Chondrocyte (in vitro differentiated cells): ENCODE measurements around the gene AHRR. TPM values are rescaled to one million over a fixed set of nuclear protein-coding genes. Genes with fewer than 3 reads are reported as not detected.
"Not testable (repeated sequence)": the region's sequence is repeated elsewhere in the genome, so short reads cannot be mapped to it uniquely, and the experiment has no call there.

Source experiments
- DNase-seq: peaks from one replicate; pipeline ENCODE4 v3.0.0; 2021; ENCODE audit warnings: mixed read lengths, low spot score
- H3K27ac Mint-ChIP-seq: one replicate; pipeline ENCODE4 v1.8.0; 2021; ENCODE audit warnings: mild to moderate bottlenecking, moderate library complexity, mixed read lengths; ENCODE audit not compliant: unreplicated experiment
- H3K27me3 Mint-ChIP-seq: 2 replicates; pipeline ENCODE4 v1.8.0; 2021; ENCODE audit warnings: low read depth, mixed read lengths
- H3K36me3 Mint-ChIP-seq: 2 replicates; pipeline ENCODE4 v1.8.0; 2021; ENCODE audit warnings: low read depth, mixed read lengths
- H3K4me1 Mint-ChIP-seq: 2 replicates; pipeline ENCODE4 v1.8.0; 2021; ENCODE audit warnings: low read depth, mild to moderate bottlenecking, mixed read lengths
- H3K4me3 Mint-ChIP-seq: one replicate; pipeline ENCODE4 v1.8.0; 2021; ENCODE audit warnings: mild to moderate bottlenecking, moderate library complexity, mixed read lengths; ENCODE audit not compliant: unreplicated experiment
- H3K9me3 Mint-ChIP-seq: 2 replicates; pipeline ENCODE4 v1.8.0; 2021; ENCODE audit warnings: low read depth, mixed read lengths
- total RNA-seq: library from RNA; stranded (reverse); gene quantifications from 3 replicates; pipeline ENCODE4 v1.2.1, GENCODE V29; 2021
- TF ChIP-seq, protein P1 (sequence below): fragments of 200-600 bp; sonication (generic); IDR thresholded peaks from 2 replicates; pipeline ENCODE4 v1.5.0; 2021; ENCODE audit warnings: antibody characterized with exemption, mild to moderate bottlenecking, moderate library complexity

The AHRR gene
- total RNA-seq, 1 donor from 2014 or later, result 17.3 TPM

DNA sequence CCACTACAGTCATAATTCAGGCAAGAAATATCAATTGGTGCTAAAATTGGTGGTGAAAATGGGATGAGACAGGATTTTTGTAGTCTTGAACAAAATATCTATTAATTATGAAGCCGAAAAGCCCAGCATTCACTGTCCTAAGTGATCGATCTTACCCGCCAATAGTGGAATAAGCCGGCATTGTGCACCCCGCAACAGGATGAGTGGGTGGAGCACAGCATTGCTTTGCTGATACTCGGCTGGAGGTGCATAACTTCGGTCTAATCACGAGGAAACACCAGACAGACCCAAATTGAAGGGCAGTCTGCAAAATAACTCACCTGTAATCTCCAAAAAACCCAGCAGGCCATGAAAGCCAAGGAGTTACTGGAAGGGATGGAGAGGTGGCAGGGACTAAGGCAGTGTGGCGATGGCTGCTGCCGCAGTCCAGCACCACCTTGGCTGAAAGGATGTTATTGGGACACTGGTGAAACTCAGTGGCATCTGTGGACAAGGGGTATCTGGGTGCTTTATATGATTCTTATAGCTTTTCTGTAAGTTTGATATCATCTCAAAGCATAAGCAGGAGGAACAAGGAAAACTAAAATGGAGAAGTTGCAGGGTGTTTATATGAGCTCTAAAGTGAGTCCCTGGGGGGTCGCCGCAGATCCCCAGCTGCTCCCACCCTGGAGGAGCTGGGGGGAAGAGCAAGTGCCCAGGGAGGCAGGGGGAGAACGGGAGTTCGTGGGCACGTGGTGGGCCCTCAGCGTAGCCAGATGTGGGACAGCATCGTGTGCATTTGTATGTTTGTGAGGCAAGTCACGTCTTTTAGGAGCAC lies 45.2 kb downstream of the AHRR start:
- TF ChIP-seq, protein P1, sequence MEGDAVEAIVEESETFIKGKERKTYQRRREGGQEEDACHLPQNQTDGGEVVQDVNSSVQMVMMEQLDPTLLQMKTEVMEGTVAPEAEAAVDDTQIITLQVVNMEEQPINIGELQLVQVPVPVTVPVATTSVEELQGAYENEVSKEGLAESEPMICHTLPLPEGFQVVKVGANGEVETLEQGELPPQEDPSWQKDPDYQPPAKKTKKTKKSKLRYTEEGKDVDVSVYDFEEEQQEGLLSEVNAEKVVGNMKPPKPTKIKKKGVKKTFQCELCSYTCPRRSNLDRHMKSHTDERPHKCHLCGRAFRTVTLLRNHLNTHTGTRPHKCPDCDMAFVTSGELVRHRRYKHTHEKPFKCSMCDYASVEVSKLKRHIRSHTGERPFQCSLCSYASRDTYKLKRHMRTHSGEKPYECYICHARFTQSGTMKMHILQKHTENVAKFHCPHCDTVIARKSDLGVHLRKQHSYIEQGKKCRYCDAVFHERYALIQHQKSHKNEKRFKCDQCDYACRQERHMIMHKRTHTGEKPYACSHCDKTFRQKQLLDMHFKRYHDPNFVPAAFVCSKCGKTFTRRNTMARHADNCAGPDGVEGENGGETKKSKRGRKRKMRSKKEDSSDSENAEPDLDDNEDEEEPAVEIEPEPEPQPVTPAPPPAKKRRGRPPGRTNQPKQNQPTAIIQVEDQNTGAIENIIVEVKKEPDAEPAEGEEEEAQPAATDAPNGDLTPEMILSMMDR, result no peak
- no peaks in the 10 kb centered on the region for H3K27me3 Mint-ChIP-seq
- no peak for DNase-seq
- no peak overlapping the region for H3K27ac Mint-ChIP-seq
- H3K4me1 Mint-ChIP-seq, result peaks cover 20% of the 10 kb centered on the region
- H3K36me3 Mint-ChIP-seq, result peaks cover 16% of the 10 kb centered on the region
- H3K9me3 Mint-ChIP-seq, result peaks cover 20% of the 10 kb centered on the region
- no peak overlapping the region for H3K4me3 Mint-ChIP-seq

DNA sequence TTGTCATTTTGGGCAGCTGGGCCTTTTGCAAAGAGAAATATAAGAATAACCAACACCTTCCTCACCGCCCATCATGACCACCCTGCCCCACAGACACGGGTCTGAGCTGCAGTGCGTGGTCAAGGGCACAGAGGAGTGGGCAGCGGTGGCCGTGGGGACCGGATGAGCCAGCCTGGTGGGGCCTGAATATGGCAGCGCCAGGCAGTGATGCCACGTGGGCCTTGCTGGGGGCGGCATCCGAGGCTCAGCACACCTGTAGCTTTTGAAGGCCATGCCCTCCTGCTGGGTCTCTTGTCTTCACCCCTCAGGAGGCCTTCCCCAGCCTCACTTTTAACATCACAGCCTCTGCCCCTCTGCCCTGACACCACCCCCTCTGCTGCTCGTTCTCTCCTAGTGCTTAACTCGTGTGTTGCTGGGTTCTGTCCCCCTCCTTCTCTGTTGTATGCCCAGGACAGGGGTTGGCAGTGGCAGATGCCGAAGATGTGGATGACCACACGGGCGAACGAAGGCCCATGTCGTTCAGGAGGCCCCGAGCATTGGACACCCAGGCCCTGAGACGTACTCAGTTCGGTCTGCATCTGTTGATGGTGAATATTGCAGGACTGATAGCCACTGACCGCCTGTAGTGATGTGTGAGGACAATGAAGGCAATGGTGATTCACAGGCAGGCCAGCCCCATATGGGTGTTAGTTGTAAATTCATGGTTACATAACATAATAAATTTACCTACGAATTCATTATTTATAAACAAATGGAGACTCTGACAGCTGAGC lies 46.0 kb downstream of the AHRR start:
- peak; percentile 68 for DNase-seq
- Mint-ChIP-seq H3K36me3 (peaks cover 16% of the 10 kb centered on the region), H3K4me1 (peaks cover 26% of the 10 kb centered on the region), H3K27ac (no peak overlapping the region), H3K27me3 (no peaks in the 10 kb centered on the region), H3K4me3 (no peak overlapping the region), H3K9me3 (peaks cover 20% of the 10 kb centered on the region)
- TF ChIP-seq, protein P1, result no peak

DNA sequence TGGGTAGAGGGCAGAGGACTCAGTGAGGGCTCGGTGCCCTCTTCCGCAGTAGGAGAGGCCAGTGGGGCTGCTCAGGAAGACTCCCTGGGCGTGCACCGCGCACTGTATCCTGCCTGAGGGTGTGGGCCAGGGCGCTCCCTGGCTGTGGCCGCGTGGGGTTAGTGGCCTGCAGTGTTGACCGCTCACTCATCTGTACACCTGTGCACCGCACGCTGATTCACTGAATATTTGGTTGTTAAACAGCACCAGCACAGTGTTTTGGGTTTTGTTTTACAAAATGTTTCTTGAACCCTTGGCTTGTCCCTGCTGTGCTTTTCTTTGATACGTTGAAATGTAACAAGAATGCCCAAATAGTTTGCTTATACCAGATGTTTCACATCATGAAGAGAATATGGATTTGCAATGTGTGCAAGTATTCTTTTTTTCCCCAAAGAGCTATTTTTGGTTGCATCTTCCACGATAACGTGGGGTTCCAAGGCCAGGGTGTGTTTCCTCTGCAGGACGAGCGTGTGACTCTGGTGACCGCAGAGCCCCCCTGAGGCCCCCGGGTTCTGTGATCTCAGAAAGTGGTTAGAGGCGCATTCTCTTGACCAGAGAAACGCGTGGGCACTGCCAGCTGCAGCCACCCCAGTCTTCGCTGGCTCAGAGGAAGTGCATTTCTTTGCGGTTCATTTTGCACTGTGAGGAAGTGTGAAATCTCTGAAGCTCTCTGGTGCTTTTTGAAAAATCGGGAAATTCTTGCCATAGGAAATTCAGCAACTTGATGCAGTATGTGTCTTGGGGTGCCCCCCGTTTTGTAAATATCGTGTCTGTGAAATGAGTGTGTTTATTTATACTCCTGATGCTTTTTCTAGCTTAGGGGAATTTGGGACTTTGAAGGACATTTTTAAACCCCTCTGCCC lies 46.9 kb downstream of the AHRR start:
- Mint-ChIP-seq H3K27ac (peak overlapping the region; percentile 58), H3K36me3 (peaks cover 14% of the 10 kb centered on the region), H3K9me3 (peaks cover 20% of the 10 kb centered on the region), H3K4me3 (no peak overlapping the region), H3K4me1 (peaks cover 32% of the 10 kb centered on the region), H3K27me3 (no peaks in the 10 kb centered on the region)
- TF ChIP-seq, protein P1, result no peak
- DNase-seq, result peak; percentile 75

DNA sequence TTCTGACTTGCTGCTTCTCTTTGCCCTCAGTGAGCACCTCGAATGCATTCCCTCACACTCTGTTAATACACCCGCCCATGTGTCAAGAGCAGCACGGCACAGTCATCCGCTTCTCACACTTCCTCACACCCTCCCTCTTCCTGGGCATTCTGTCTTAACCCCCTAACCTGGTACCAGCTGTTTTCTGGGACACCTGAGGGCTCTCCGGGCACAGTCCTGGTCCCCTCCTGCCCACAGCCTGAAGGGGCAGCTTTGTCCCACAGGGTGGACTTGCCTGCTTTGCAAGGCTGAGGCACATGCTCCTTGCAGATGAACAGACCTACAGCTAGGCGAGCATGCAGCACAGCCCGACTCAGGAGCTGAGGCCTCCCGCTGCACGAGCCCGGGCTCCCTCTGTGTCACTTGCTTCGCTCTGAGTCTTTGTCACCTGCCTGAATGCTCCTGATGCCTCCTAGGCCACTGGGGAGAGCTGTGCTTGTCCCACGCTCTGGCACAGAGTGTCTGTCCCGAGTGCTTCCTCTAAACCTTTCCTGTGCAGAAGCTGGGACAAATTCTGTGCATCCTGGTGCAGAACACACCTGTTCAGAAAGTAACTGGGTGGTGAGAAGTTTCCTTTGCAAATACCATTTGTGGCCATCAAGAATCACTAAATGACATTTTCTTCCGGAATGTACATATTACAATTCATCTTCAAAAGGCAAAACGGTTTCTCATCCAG lies 47.8 kb downstream of the AHRR start:
- no peaks in the 10 kb centered on the region for H3K27me3 Mint-ChIP-seq
- H3K4me1 Mint-ChIP-seq, result peaks cover 34% of the 10 kb centered on the region
- TF ChIP-seq, protein P1, result no peak
- DNase-seq, result peak; percentile 60
- peak overlapping the region; percentile 58 for H3K27ac Mint-ChIP-seq
- peaks cover 13% of the 10 kb centered on the region for H3K9me3 Mint-ChIP-seq
- no peak overlapping the region for H3K4me3 Mint-ChIP-seq
- peaks cover 10% of the 10 kb centered on the region for H3K36me3 Mint-ChIP-seq

DNA sequence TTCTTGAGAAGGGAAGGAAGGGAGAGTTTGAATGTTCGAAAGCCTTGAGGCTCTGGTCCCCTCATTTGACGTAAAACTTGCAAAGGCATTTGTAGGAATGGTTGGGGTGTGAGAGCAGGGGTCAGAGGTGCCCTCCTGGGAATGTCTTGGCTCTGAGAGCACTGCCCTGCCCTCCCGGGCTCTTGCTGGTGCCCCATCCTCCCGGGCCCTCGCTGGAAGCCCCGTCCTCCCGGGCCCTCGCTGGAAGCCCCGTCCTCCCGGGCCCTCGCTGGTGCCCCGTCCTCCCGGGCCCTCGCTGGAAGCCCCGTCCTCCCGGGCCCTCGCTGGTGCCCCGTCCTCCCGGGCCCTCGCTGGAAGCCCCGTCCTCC lies 48.3 kb downstream of the AHRR start:
- not testable (repeated sequence) for H3K9me3 Mint-ChIP-seq, DNase-seq, H3K27ac Mint-ChIP-seq, H3K27me3 Mint-ChIP-seq, H3K36me3 Mint-ChIP-seq, H3K4me3 Mint-ChIP-seq
- H3K4me1 Mint-ChIP-seq, result peaks cover 40% of the 10 kb centered on the region
